A673 (cell line): ENCODE measurements around the gene CDAN1. TPM values are rescaled to one million over a fixed set of nuclear protein-coding genes. Genes with fewer than 3 reads are reported as not detected.

ENCODE experiments used
- BruUV-seq: library from RNA; stranded (reverse); fragments of 400-500 nt; replicated peaks from 2 replicates; lab custom pipeline; 2021; lab: Mats Ljungman, UMichigan
- CTCF ChIA-PET: fragments of 300-600 bp; sonication (Branson Sonifier 250); formaldehyde crosslinking; loops from one replicate; lab custom pipeline; 2022; ENCODE audit warnings: antibody characterized with exemption; lab: Charles Lee
- POLR2A ChIA-PET: fragments of 300-600 bp; sonication (Branson Sonifier 250); formaldehyde crosslinking; loops from one replicate; lab custom pipeline; 2022; ENCODE audit warnings: antibody characterized with exemption; ENCODE audit not compliant: low non-redundant PET; lab: Charles Lee
- DNase-seq: peaks from one replicate; pipeline ENCODE4 v3.0.0-alpha.2; 2015; ENCODE audit warnings: low spot score
- H3K27ac ChIP-seq: fragments of 200-600 bp; sonication (generic); 2 replicates; pipeline ENCODE4 v1.5.1; 2016; ENCODE audit warnings: mixed run types, low read depth, mild to moderate bottlenecking, mixed read lengths, antibody characterized with exemption, low read length; ENCODE audit not compliant: poor library complexity, severe bottlenecking
- H3K27me3 ChIP-seq: fragments of 200-600 bp; sonication (generic); replicated peaks from 2 replicates; pipeline ENCODE4 v1.6.1; 2017; ENCODE audit warnings: mixed run types, low read depth, mild to moderate bottlenecking, mixed read lengths, antibody characterized with exemption, low read length; ENCODE audit not compliant: insufficient read depth, poor library complexity
- H3K36me3 ChIP-seq: fragments of 200-600 bp; sonication (generic); 2 replicates; pipeline ENCODE4 v1.6.1; 2016; ENCODE audit warnings: mixed run types, mild to moderate bottlenecking, mixed read lengths, antibody characterized with exemption, low read length; ENCODE audit not compliant: insufficient read depth, poor library complexity, severe bottlenecking
- H3K4me1 ChIP-seq: fragments of 200-600 bp; sonication (generic); 2 replicates; pipeline ENCODE4 v1.6.1; 2017; ENCODE audit warnings: mixed run types, mild to moderate bottlenecking, mixed read lengths, antibody characterized with exemption, low read length; ENCODE audit not compliant: insufficient read depth, poor library complexity, severe bottlenecking
- H3K4me3 ChIP-seq: fragments of 200-600 bp; sonication (generic); 2 replicates; pipeline ENCODE4 v1.5.1; 2016; ENCODE audit warnings: low read depth, mixed run types, mild to moderate bottlenecking, mixed read lengths, low read length; ENCODE audit not compliant: poor library complexity, severe bottlenecking
- H3K9me3 ChIP-seq: fragments of 200-600 bp; sonication (generic); 2 replicates; pipeline ENCODE4 v1.6.1; 2016; ENCODE audit warnings: mixed run types, low read depth, mild to moderate bottlenecking, mixed read lengths, antibody characterized with exemption, low read length; ENCODE audit not compliant: poor library complexity, severe bottlenecking
- CTCF ChIP-seq: fragments of 300-800, 200-600 bp; sonication (generic); conservative IDR thresholded peaks from 2 replicates; pipeline ENCODE4 v1.5.1; 2017; ENCODE audit warnings: low read depth, mild to moderate bottlenecking, antibody characterized with exemption, low read length, moderate library complexity, mixed read lengths
- EZH2 ChIP-seq: fragments of 200-600 bp; sonication (generic); IDR thresholded peaks from 2 replicates; pipeline ENCODE4 v1.6.1; 2017; ENCODE audit warnings: borderline replicate concordance, low read depth, mild to moderate bottlenecking, mixed read lengths, antibody characterized with exemption, low read length; ENCODE audit not compliant: poor library complexity, severe bottlenecking
- intact Hi-C: fragments of 100-400 bp; cut with micrococcal nuclease; formaldehyde crosslinking; loops from one replicate; pipeline ENCODE4 v1.10.0; 2022; ENCODE audit not compliant: unreplicated experiment
- total RNA-seq: library from RNA; stranded (reverse); gene quantifications from 2 replicates; pipeline ENCODE4 v1.2.3, GENCODE V29; 2021

Gene CDAN1
- total RNA-seq, 1 experiment from 2014 or later, result 29.5 TPM

- no peak for DNase-seq
Measured at GRCh38 chr15:42749266-42749665, 12.3 kb upstream of the CDAN1 start.

GRCh38 chr15:42744195-42744594 lies 7.3 kb upstream of the CDAN1 start:
- no peak for DNase-seq
- no TSS peak for BruUV-seq
- Histone ChIP-seq H3K4me3 (no peak overlapping the region), H3K4me1 (no peaks in the 10 kb centered on the region), H3K27ac (no peak overlapping the region), H3K36me3 (peaks cover 6% of the 10 kb centered on the region), H3K9me3 (no peaks in the 10 kb centered on the region), H3K27me3 (no peaks in the 10 kb centered on the region)
- POLR2A ChIA-PET, result no interaction called here
- TF ChIP-seq EZH2, result no peak
- no peak for TF ChIP-seq CTCF
- intact Hi-C loops, result no loop called here
- CTCF ChIA-PET, result no interaction called here

More at GRCh38 chr15:42749266-42749665, 12.3 kb upstream of the CDAN1 start:
- H3K9me3 ChIP-seq, result no peaks in the 10 kb centered on the region
- H3K4me3 ChIP-seq, result no peak overlapping the region
- BruUV-seq, result no TSS peak
- no peak for TF ChIP-seq CTCF
- TF ChIP-seq EZH2, result no peak
- POLR2A ChIA-PET, result no interaction called here
- H3K36me3 ChIP-seq, result peaks cover 9% of the 10 kb centered on the region
- CTCF ChIA-PET, result no interaction called here
- H3K27me3 ChIP-seq, result no peaks in the 10 kb centered on the region
- H3K4me1 ChIP-seq, result no peaks in the 10 kb centered on the region
- H3K27ac ChIP-seq, result no peak overlapping the region
- intact Hi-C loops, result no loop called here

GRCh38 chr15:42742149-42742548 lies 5.2 kb upstream of the CDAN1 start:
- DNase-seq, result no peak
- Histone ChIP-seq H3K27me3 (no peaks in the 10 kb centered on the region), H3K9me3 (no peaks in the 10 kb centered on the region), H3K27ac (no peak overlapping the region), H3K4me3 (no peak overlapping the region), H3K36me3 (peaks cover 6% of the 10 kb centered on the region), H3K4me1 (no peaks in the 10 kb centered on the region)
- POLR2A ChIA-PET, result no interaction called here
- intact Hi-C loops, result no loop called here
- BruUV-seq, result no TSS peak
- CTCF ChIA-PET, result no interaction called here
- TF ChIP-seq CTCF (no peak), EZH2 (no peak)
